Neural cell (in vitro differentiated cells): ENCODE data around the gene KDM5D.

Experiments used
- EP300 ChIP-seq: fragments of 450-650 bp; conservative IDR thresholded peaks from 2 replicates; pipeline ENCODE4 v1.6.1; 2014; ENCODE audit warnings: antibody characterized with exemption, mild to moderate bottlenecking, moderate library complexity; ENCODE audit not compliant: poor library complexity, severe bottlenecking
- SMC3 ChIP-seq: fragments of 450-650 bp; conservative IDR thresholded peaks from 2 replicates; pipeline ENCODE4 v1.6.1; 2014; ENCODE audit warnings: antibody characterized with exemption, mild to moderate bottlenecking, moderate library complexity; ENCODE audit not compliant: poor library complexity
- TAF1 ChIP-seq: IDR thresholded peaks from 2 replicates; pipeline ENCODE4 v1.6.1; 2012; ENCODE audit warnings: low read depth
- TF ChIP-seq, protein P1 (sequence below): fragments of 450-650 bp; IDR thresholded peaks from 2 replicates; pipeline ENCODE4 v1.5.1; 2014; ENCODE audit warnings: antibody characterized with exemption, mild to moderate bottlenecking, moderate library complexity; ENCODE audit not compliant: poor library complexity, severe bottlenecking

DNA sequence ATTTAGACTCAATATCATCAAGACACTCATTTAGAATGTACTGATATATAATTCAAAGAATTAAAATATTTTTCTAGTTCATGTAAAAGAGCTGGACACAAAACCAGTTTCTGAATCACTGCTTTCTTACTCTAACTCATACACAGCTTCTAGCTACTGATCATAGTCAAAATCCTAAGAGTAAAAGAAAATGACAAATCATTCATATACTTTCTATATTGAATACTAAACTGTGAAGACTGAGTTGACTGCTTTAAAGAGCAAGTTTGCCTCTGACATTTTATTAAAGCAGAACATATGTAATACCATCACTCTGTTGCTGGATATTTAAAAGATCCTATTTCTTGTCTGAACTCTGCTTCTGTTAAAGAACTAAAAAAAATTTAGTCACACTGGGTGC is 2.4 kb downstream of the KDM5D start:
- TF ChIP-seq, protein P1, sequence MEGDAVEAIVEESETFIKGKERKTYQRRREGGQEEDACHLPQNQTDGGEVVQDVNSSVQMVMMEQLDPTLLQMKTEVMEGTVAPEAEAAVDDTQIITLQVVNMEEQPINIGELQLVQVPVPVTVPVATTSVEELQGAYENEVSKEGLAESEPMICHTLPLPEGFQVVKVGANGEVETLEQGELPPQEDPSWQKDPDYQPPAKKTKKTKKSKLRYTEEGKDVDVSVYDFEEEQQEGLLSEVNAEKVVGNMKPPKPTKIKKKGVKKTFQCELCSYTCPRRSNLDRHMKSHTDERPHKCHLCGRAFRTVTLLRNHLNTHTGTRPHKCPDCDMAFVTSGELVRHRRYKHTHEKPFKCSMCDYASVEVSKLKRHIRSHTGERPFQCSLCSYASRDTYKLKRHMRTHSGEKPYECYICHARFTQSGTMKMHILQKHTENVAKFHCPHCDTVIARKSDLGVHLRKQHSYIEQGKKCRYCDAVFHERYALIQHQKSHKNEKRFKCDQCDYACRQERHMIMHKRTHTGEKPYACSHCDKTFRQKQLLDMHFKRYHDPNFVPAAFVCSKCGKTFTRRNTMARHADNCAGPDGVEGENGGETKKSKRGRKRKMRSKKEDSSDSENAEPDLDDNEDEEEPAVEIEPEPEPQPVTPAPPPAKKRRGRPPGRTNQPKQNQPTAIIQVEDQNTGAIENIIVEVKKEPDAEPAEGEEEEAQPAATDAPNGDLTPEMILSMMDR: no peak
- no peak for TF ChIP-seq SMC3
- TF ChIP-seq TAF1: no peak
- TF ChIP-seq EP300: no peak
